NT2/D1 (cell line): ENCODE measurements around the gene ZNF765.

Source experiments
- SUZ12 ChIP-seq: IDR thresholded peaks from 2 replicates; pipeline ENCODE4 v1.6.1; 2011; ENCODE audit not compliant: insufficient read length, insufficient read depth; ENCODE audit errors: extremely low read depth
- YY1 ChIP-seq: IDR thresholded peaks from 2 replicates; pipeline ENCODE4 v1.6.1; 2011; ENCODE audit not compliant: insufficient read length, insufficient read depth
- ZNF274 ChIP-seq: IDR thresholded peaks from 2 replicates; pipeline ENCODE4 v1.6.1; 2011; ENCODE audit warnings: mild to moderate bottlenecking, low read depth, low read length

- no peak for TF ChIP-seq ZNF274
- no peak for TF ChIP-seq YY1
- no peak for TF ChIP-seq SUZ12
Observed at GRCh38 chr19:53432088-53432661, 37.2 kb downstream of the ZNF765 start.
